GM19397 (cell line): ENCODE results near the gene KRT31.
"Not testable (repeated sequence)": the region's sequence is repeated elsewhere in the genome, so short reads cannot be mapped to it uniquely, and the experiment has no call there.

Experiments used
- ATAC-seq: cut with Tn5 transposase; IDR thresholded peaks from one replicate; pipeline ENCODE4 v1.9.1; 2021; ENCODE audit warnings: mild to moderate bottlenecking, moderate library complexity; ENCODE audit not compliant: unreplicated experiment

Gene KRT31

GRCh38 chr17:41392278-41392677 lies 5.1 kb downstream of the KRT31 start:
- ATAC-seq: no peak

GRCh38 chr17:41391535-41391934 lies 5.9 kb downstream of the KRT31 start:
- no peak for ATAC-seq

GRCh38 chr17:41390411-41390938 lies 6.9 kb downstream of the KRT31 start:
- ATAC-seq: no peak

- ATAC-seq: no peak
Observed at GRCh38 chr17:41387670-41388069, 9.7 kb downstream of the KRT31 start.

- ATAC-seq: no peak
Observed at GRCh38 chr17:41386227-41386626, 11.2 kb downstream of the KRT31 start.

- no peak for ATAC-seq
Observed at GRCh38 chr17:41383690-41384089, 13.7 kb downstream of the KRT31 start.

GRCh38 chr17:41382394-41382793 lies 15.0 kb downstream of the KRT31 start:
- no peak for ATAC-seq

GRCh38 chr17:41381943-41382342 lies 15.5 kb downstream of the KRT31 start, which contains the start of gene KRT34:
TSS of gene KRT34 (minus strand) at chr17:41382306. CDS start at chr17:41382246, 60 bp downstream.
- ATAC-seq: not testable (repeated sequence)

- ATAC-seq: not testable (repeated sequence)
Observed at GRCh38 chr17:41380091-41380490, 17.3 kb downstream of the KRT31 start.

GRCh38 chr17:41377546-41377945 lies 19.9 kb downstream of the KRT31 start:
- ATAC-seq: no peak

- ATAC-seq: no peak
Observed at GRCh38 chr17:41369713-41370112, 27.7 kb downstream of the KRT31 start, which contains the start of gene KRT33B. TSS of gene KRT33B (minus strand) at chr17:41369813. CDS start at chr17:41369750, 63 bp downstream.

GRCh38 chr17:41369023-41369422 lies 28.4 kb downstream of the KRT31 start:
- ATAC-seq: no peak

- no peak for ATAC-seq
Observed at GRCh38 chr17:41367426-41368075, 29.9 kb downstream of the KRT31 start.

GRCh38 chr17:41366070-41366469 lies 31.3 kb downstream of the KRT31 start:
- ATAC-seq: no peak

GRCh38 chr17:41363881-41364280 lies 33.5 kb downstream of the KRT31 start:
- no peak for ATAC-seq

- no peak for ATAC-seq
Observed at GRCh38 chr17:41360296-41360995, 37.0 kb downstream of the KRT31 start.

GRCh38 chr17:41354536-41354935 lies 42.9 kb downstream of the KRT31 start:
- no peak for ATAC-seq

GRCh38 chr17:41352597-41353366 lies 44.6 kb downstream of the KRT31 start:
- no peak for ATAC-seq

- ATAC-seq: no peak
Observed at GRCh38 chr17:41351177-41351576, 46.2 kb downstream of the KRT31 start.

- not testable (repeated sequence) for ATAC-seq
Observed at GRCh38 chr17:41350381-41350878, 47.0 kb downstream of the KRT31 start, which contains the start of gene KRT33A. TSS of gene KRT33A (minus strand) at chr17:41350828. CDS start at chr17:41350767, 61 bp downstream.
